ENCODE results near the gene VRK3.
"Not testable (repeated sequence)": the region's sequence is repeated elsewhere in the genome, so short reads cannot be mapped to it uniquely, and the experiment has no call there.

Gene VRK3

DNA sequence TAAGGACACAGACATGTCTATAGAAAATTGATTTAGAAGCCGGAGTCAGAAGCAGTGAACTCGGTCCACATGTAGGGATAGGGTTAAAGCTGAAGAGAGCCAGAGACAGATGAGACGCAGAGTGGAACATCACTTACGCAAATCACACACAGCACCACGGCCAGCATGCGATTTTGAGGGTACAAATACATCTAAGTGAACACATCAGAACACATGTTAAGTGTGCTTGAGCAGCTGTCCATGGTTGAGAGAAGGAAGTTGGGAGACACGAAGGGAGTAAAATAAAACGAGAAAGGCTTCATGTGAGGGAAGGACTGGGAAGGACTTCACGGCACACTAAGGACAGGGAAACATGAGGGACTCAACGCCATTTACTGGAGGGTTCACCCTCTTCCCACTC is 38.8 kb downstream of the VRK3 start:
- no peak for DNase-seq

DNA sequence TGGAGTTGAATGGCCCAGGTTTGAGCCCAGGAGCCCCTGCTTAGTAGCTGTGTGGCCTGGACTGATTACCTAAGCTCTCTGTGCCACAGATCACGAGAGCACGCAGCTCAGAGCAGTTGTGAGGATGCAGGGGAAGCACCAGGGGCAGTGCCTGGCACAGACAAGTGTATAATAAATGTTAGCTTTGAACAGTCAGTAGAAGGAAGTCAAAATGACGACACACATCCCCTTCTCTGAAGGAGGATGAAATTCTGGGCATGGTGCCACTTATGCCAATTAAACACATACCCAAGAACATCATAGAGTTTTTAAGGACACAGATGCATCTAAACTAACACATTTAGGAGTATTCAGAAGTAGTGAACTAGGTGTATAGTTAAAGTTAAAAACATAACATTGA is 39.3 kb downstream of the VRK3 start:
- no peak for DNase-seq

GRCh38 chr19:49984491-49984890 is 40.7 kb downstream of the VRK3 start:
- DNase-seq = no peak

GRCh38 chr19:49983645-49984229 is 41.4 kb downstream of the VRK3 start:
- peak; percentile 35 to 82 for DNase-seq

DNA sequence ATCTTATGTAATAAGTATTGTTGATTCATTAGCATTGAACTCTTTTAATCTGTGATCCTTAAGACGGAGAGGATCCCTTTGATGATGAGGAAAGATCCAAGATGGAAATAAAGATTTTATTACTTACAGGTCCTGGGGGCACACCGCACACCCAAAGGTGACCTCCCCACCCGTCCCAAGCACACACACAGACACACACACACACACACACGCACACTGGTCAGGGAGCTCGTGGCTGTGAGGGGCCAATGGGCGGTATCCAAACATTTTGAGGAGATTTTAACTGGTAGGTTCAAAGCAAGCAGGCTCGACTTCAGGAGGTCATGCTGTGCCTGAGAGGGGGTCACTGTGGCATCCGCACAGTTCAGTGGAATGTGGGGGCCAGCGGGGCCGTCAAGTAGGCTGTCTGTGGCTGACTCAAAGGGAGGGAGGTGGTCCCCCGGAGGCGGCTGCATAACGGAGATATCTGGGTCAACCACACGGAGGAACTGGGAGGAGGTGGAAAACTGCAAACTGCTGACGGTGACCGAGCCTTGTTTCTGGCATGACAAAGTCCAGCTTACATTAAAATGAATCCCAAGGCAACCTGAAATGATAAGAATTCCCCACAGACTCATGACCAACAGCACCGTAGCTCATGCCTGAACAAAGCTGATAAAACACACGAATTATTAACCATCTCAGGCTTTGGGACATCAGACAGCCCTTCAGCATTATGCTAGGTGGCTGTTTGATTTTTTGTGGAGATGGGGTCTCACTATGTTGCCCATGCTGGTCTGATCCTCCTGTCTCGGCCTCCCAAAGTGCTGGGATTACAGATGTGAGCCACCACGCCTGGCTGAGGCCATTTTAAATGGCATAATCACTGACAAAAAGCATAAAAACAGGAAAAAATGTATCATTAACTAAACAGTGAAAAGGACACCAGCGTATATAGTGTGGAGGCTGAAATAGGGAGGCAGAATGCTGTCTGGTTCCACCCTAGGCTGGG is 43.3 kb downstream of the VRK3 start:
- DNase-seq = peak in 1 of 2 experiments; percentile 12

- DNase-seq = no peak
Measured at GRCh38 chr19:49978324-49978723, 46.8 kb downstream of the VRK3 start.

- no peak for DNase-seq
Measured at GRCh38 chr19:49977881-49978280, 47.3 kb downstream of the VRK3 start.

GRCh38 chr19:49977076-49977475 is 48.1 kb downstream of the VRK3 start:
- no peak for DNase-seq

DNA sequence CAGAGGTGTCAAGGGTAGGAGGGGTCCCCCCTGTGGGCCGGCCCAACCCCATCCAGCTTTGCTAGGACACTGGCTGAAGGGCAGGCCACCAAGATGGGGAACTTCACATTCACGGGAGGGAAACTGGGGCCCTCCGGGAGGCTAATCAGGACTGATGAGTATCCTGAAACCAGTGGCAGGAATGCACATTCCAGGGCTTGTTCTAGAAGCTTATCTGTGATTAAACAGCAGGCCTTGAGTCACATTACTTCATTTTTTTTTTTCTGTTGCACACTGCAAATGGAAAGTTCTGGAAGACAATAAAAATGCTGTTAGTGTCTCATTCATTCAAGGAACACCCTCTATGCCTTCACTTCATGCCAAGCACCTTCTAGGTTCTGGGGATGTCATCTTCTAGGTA is 48.7 kb downstream of the VRK3 start:
- no peak for DNase-seq

DNA sequence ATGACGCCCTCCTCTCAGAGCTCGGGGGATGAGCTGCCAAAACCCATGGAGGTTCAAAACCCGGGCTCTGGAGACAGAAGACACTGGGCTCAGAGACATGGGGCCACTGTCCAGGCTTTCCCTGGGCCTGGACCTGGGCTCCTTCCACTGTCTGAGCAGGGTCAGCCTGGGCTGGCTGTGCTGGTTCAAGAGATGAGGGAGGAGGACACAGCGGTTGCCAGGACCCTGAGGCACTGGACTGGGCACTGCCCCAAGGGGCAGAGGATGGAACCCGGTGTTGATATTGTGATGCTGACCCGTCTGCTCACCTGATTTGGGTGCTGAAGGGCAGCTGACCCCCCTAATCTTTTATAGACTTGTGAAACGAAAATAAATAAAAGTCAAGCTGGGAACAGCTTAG is 50.1 kb downstream of the VRK3 start:
- no peak for DNase-seq

GRCh38 chr19:49973987-49974386 is 51.2 kb downstream of the VRK3 start:
- no peak for DNase-seq

DNA sequence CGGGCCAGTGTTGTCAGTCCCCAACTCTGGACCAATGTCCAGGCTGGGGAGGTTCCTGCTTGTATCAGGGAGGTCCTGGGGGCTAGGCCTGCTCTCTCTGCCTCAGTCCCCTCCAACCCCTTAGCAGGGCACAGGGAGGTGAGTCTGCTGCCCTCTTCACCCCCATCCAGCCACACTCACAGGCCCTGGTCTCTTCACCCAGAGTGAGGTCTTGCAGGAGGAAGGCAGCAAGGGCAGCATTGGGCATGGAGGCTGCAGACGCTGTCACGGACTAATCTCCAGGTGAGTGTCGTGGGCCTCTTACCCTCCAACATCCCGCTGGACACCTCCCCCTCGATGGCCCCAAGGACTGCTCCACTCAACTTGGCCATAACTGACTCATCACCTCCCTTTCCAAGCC is 52.3 kb downstream of the VRK3 start:
- no peak for DNase-seq

GRCh38 chr19:49971991-49972411 is 53.2 kb downstream of the VRK3 start:
- no peak for DNase-seq

GRCh38 chr19:49969355-49969754 is 55.8 kb downstream of the VRK3 start:
- not testable (repeated sequence) for DNase-seq

GRCh38 chr19:49968279-49968922 is 56.8 kb downstream of the VRK3 start:
- no peak for DNase-seq

GRCh38 chr19:49960980-49961379 is 64.2 kb downstream of the VRK3 start, which contains the start of gene SIGLEC11:
TSS of gene SIGLEC11 (minus strand) at chr19:49961172. CDS start at chr19:49961081, 91 bp downstream.
- not testable (repeated sequence) for DNase-seq

DNA sequence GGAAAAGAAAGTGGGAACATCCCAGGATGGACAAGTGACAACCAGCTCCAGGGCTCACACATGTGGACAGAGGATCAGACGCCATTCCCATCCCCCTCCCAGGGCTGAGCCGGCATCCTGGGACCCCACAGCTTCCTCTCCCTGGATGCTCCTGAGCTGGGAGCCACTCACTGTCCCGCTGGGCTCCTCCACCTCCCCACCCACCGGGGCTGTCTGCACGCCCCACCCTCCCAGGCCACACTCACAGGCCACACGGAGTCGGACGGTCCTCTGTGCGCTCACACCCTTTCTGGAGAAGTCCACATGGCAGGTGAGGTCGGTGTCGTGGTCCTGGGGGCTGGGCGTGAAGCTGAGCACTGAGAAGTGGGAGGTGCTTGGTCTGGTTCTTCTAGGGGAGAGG is 65.3 kb downstream of the VRK3 start:
- not testable (repeated sequence) for DNase-seq

GRCh38 chr19:49958596-49958995 is 66.6 kb downstream of the VRK3 start:
- not testable (repeated sequence) for DNase-seq

DNA sequence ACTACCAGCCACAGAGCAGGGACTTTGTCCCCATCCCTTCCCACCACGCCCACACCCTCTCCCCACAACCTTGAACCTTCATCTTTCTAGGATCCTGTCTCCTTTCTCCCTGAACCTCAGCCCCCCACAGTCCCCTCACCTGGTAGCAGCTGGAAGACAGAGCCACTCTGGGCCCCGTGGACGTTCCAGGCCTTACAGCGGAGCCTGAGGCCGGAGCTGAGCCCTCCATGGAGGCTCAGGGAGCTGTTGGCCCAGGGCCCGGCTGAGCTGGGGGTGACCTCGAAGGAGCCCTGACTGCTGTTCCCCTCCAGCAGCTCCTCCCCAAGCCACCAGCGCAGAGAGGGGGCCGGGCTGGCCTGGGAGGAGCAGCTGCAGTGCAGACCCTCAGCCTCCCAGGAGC is 67.0 kb downstream of the VRK3 start:
- not testable (repeated sequence) for DNase-seq

- DNase-seq = no peak
Measured at GRCh38 chr19:49957262-49957915, 67.8 kb downstream of the VRK3 start.

DNA sequence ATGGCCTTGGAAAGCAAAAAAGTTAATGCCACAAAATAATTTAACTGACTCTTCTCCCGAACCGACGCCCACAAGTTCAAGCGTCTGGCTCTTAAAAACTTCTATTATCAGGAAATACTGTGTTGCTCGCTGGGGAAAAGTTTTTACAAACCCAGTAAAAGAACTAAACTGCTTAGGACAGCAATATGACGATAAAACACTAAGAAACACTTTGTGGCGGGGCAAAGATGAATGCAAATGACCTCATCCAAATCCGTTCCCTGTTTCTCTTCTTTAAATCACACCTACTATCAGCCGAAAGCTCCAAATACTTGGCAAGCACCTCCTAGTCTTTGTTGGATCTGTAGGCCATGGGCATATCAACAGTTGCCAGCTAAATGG is 69.1 kb downstream of the VRK3 start:
- DNase-seq = no peak

DNA sequence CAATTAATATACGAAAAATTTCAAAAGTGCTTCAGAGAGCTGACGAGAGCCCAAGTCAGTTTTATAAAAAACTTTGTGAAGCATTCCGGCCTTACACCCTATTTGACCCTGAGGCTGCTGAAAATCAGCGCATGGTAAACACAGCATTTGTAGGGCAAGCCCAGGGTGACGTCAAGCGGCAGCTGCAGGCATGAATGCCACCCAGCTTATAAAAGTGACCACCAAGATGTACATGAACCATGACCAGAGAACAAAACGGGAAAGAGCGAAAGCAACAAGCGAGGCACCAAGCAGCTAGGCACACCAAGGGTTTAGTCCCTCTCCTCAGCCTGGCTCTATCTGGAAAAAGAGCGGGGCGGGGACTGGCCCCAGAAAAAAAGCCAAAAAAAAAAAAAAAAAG is 70.2 kb downstream of the VRK3 start:
- DNase-seq = no peak

All from NCI-H526 (cell line).